Measurements from ENCODE around the gene ATF4.

Gene ATF4

GRCh38 chr22:39520226-39521105 is at the start of gene ATF4:
Gene ATF4 (plus strand): TSS chr22:39520562. CDS start chr22:39521446, 884 bp downstream.
- DNase-seq (ENCODE audit: low read depth, low spot score), result peak; percentile 94

- DNase-seq (ENCODE audit: low read depth, low spot score), result peak; percentile 72
Measured at GRCh38 chr22:39471381-39472141, 48.8 kb upstream of the ATF4 start.

GRCh38 chr22:39472570-39473556 is 47.5 kb upstream of the ATF4 start:
- no peak for DNase-seq (ENCODE audit: low read depth, low spot score)

- DNase-seq (ENCODE audit: low read depth, low spot score), result no peak
Measured at GRCh38 chr22:39473851-39474250, 46.5 kb upstream of the ATF4 start.

GRCh38 chr22:39474351-39475111 is 45.8 kb upstream of the ATF4 start:
- peak; percentile 44 for DNase-seq (ENCODE audit: low read depth, low spot score)

- DNase-seq (ENCODE audit: low read depth, low spot score), result no peak
Measured at GRCh38 chr22:39475337-39475736, 45.0 kb upstream of the ATF4 start.

- no peak for DNase-seq (ENCODE audit: low read depth, low spot score)
Measured at GRCh38 chr22:39475902-39476301, 44.5 kb upstream of the ATF4 start.

GRCh38 chr22:39476664-39477063 is 43.7 kb upstream of the ATF4 start:
- DNase-seq (ENCODE audit: low read depth, low spot score), result no peak

GRCh38 chr22:39477542-39477941 is 42.8 kb upstream of the ATF4 start:
- no peak for DNase-seq (ENCODE audit: low read depth, low spot score)

- DNase-seq (ENCODE audit: low read depth, low spot score), result peak; percentile 53
Measured at GRCh38 chr22:39478441-39478850, 41.9 kb upstream of the ATF4 start.

GRCh38 chr22:39479254-39479653 is 41.1 kb upstream of the ATF4 start:
- no peak for DNase-seq (ENCODE audit: low read depth, low spot score)

- DNase-seq (ENCODE audit: low read depth, low spot score), result no peak
Measured at GRCh38 chr22:39480557-39480956, 39.8 kb upstream of the ATF4 start.

GRCh38 chr22:39481054-39481453 is 39.3 kb upstream of the ATF4 start:
- DNase-seq (ENCODE audit: low read depth, low spot score), result peak; percentile 22

GRCh38 chr22:39481595-39481994 is 38.8 kb upstream of the ATF4 start:
- no peak for DNase-seq (ENCODE audit: low read depth, low spot score)

GRCh38 chr22:39482768-39483167 is 37.6 kb upstream of the ATF4 start:
- no peak for DNase-seq (ENCODE audit: low read depth, low spot score)

GRCh38 chr22:39486951-39487825 is 33.2 kb upstream of the ATF4 start:
- no peak for DNase-seq (ENCODE audit: low read depth, low spot score)

GRCh38 chr22:39487826-39488520 is 32.4 kb upstream of the ATF4 start:
- DNase-seq (ENCODE audit: low read depth, low spot score), result no peak

- no peak for DNase-seq (ENCODE audit: low read depth, low spot score)
Measured at GRCh38 chr22:39488563-39489083, 31.7 kb upstream of the ATF4 start.
